ENCODE measurements around the gene KCTD20.
"Not testable (repeated sequence)": the region's sequence is repeated elsewhere in the genome, so short reads cannot be mapped to it uniquely, and the experiment has no call there.

The KCTD20 gene

DNA sequence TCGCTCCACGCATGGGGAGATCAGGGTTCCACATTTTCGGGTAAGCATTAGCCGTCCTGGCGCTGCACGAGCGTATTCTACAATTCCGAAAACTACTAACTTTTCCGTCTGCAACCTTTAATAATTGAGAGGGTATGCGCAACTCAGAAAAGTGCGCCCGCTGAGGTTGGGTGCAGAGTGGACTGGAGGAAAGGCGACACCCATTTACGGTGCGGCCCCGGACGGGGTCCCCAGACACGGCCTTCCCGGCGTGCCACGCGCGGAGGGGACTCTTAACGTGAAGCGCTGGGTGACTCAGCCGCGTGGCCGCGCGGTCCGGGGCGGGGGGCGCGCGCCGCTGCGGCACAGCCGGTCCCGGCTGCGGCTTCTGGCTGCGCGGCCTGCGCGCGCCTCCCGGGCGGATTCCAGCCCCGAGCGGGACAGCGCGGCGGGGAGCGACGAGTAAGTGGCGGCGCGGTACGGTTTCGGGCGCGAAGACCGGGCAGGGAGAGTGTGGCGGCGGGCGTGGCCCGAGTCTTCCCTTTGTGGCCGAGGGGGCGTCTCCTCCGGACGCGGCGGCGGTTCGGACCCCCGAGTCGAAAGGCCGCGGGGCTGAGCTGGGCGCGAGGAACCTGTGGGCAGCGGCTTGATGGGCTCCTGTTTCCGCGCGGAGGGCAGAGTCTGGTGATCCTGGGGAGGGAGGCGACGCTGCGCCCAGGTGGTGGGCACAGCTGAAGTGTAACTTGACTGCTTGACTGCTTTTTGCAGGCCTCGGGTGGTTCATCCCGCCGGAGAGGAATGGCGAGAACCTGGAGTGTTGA is at the start of gene KCTD20, which contains the start of gene PXT1:
Gene KCTD20, plus strand, starts transcription at position 330 of the 800 bp plus-strand sequence. CDS start 27,098 bp downstream, outside the sequence.
Gene PXT1, minus strand, starts transcription at position 184 of the 800 bp plus-strand sequence. CDS start 16,772 bp downstream, outside the sequence.
- Histone ChIP-seq H3K27ac (ENCODE audit: low read length) (peak within 1 kb of the TSS; percentile 57), H3K4me3 (ENCODE audit: low read length) (peak within 1 kb of the TSS; percentile 97), H3K27me3 (ENCODE audit: control insufficient read depth, insufficient read depth, low read length) (peaks cover 3% of the 10 kb centered on the region), H3K9ac (ENCODE audit: low read length) (peak within 1 kb of the TSS; percentile 92), H3K36me3 (ENCODE audit: control insufficient read depth, low read depth, low read length) (no peaks in the 10 kb centered on the region), H3K4me1 (ENCODE audit: control insufficient read depth, low read depth, low read length) (peaks cover 27% of the 10 kb centered on the region), H3K9me3 (ENCODE audit: control insufficient read depth, low read depth, low read length) (no peaks in the 10 kb centered on the region)

DNA sequence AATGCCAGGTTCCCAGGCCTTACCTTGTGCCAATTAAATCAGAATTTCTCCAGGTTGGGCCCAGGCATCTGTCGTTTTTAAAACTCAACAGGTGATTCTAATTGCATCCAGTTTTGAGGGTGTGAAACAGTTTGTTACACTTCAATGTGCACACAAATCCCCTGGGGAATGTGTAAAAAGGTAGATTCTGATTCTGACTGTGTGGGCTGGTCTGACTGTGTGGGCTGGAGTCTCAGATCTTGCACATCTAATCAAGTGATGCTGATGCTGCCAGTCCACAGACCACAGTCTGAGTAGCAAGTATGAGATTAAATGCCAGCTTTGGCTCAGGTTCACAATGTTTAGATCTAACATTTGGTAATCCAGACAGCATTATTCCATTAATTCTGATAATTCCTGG is 42.8 kb upstream of the KCTD20 start:
- Histone ChIP-seq H3K27me3 (ENCODE audit: control insufficient read depth, insufficient read depth, low read length) (no peaks in the 10 kb centered on the region), H3K36me3 (ENCODE audit: control insufficient read depth, low read depth, low read length) (no peaks in the 10 kb centered on the region), H3K27ac (ENCODE audit: low read length) (no peak overlapping the region), H3K4me3 (ENCODE audit: low read length) (no peak overlapping the region), H3K9me3 (ENCODE audit: control insufficient read depth, low read depth, low read length) (no peaks in the 10 kb centered on the region), H3K9ac (ENCODE audit: low read length) (no peak overlapping the region), H3K4me1 (ENCODE audit: control insufficient read depth, low read depth, low read length) (no peaks in the 10 kb centered on the region)

DNA sequence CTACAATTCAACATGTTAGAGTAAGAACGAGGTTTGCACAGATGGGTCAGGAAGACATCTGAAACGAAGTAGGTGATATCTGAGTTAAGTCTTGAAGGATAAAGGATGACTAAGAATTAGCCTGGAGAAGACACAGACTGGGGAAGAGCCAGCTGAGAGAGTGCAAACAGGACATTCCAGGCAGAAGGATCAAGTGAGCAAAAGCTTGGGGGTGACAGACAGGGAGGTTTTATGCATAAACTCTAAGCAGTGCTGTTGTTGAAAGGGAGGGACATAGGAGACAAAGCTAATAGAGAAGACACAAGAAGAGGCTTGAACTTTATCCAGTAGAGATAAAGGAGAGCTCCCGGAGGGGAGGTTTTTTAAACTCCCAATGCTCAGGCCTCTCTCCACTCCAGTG is 40.3 kb upstream of the KCTD20 start:
- Histone ChIP-seq H3K27ac (ENCODE audit: low read length) (no peak overlapping the region), H3K4me1 (ENCODE audit: control insufficient read depth, low read depth, low read length) (no peaks in the 10 kb centered on the region), H3K36me3 (ENCODE audit: control insufficient read depth, low read depth, low read length) (no peaks in the 10 kb centered on the region), H3K27me3 (ENCODE audit: control insufficient read depth, insufficient read depth, low read length) (no peaks in the 10 kb centered on the region), H3K4me3 (ENCODE audit: low read length) (no peak overlapping the region), H3K9me3 (ENCODE audit: control insufficient read depth, low read depth, low read length) (no peaks in the 10 kb centered on the region), H3K9ac (ENCODE audit: low read length) (no peak overlapping the region)

DNA sequence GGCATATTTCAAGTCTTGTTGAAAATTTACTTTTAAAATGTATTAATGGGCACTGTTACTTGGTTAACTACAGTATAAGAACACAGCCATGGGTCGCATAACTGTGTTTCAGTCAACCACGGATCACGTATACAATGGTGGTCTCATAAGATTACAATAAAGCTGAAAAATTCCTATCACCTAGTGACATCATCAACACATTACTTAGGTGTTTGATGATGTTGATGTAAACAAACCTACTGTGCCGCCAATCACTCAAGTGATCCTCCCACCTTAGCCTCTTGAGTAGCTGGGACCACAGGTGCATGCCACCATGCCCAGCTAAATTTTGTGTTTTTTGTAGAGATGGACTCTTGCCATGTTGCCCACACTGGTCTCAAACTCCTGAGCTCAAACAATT is 38.6 kb upstream of the KCTD20 start:
- no peaks in the 10 kb centered on the region for H3K27me3 ChIP-seq (ENCODE audit: control insufficient read depth, insufficient read depth, low read length)
- no peaks in the 10 kb centered on the region for H3K4me1 ChIP-seq (ENCODE audit: control insufficient read depth, low read depth, low read length)
- no peak overlapping the region for H3K4me3 ChIP-seq (ENCODE audit: low read length)
- no peak overlapping the region for H3K9ac ChIP-seq (ENCODE audit: low read length)
- no peak overlapping the region for H3K27ac ChIP-seq (ENCODE audit: low read length)
- no peaks in the 10 kb centered on the region for H3K9me3 ChIP-seq (ENCODE audit: control insufficient read depth, low read depth, low read length)
- H3K36me3 ChIP-seq (ENCODE audit: control insufficient read depth, low read depth, low read length): no peaks in the 10 kb centered on the region

DNA sequence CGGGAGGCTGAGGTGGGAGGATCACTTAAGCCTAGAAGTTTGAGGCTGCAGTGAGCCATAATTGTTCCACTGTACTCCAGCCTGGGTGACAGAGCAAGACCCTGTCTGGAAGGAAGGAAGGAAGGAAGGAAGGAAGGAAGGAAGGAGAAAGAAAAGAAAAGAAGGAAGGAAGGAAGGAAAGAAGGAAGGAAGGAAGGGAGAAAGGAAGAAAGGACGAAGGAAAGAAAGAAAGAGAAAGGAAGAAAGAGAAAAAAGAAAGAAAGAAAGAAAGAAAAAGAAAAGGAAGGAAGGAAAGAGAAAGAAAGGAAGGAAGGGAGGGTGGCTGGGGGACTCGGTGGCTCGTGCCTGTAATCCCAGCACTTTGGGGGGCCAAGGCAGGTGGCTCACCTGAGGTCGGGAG is 33.1 kb upstream of the KCTD20 start:
- H3K27me3 ChIP-seq (ENCODE audit: control insufficient read depth, insufficient read depth, low read length); H3K9me3 ChIP-seq (ENCODE audit: control insufficient read depth, low read depth, low read length); H3K27ac ChIP-seq (ENCODE audit: low read length); H3K36me3 ChIP-seq (ENCODE audit: control insufficient read depth, low read depth, low read length); H3K4me1 ChIP-seq (ENCODE audit: control insufficient read depth, low read depth, low read length); H3K9ac ChIP-seq (ENCODE audit: low read length); H3K4me3 ChIP-seq (ENCODE audit: low read length): not testable (repeated sequence)

DNA sequence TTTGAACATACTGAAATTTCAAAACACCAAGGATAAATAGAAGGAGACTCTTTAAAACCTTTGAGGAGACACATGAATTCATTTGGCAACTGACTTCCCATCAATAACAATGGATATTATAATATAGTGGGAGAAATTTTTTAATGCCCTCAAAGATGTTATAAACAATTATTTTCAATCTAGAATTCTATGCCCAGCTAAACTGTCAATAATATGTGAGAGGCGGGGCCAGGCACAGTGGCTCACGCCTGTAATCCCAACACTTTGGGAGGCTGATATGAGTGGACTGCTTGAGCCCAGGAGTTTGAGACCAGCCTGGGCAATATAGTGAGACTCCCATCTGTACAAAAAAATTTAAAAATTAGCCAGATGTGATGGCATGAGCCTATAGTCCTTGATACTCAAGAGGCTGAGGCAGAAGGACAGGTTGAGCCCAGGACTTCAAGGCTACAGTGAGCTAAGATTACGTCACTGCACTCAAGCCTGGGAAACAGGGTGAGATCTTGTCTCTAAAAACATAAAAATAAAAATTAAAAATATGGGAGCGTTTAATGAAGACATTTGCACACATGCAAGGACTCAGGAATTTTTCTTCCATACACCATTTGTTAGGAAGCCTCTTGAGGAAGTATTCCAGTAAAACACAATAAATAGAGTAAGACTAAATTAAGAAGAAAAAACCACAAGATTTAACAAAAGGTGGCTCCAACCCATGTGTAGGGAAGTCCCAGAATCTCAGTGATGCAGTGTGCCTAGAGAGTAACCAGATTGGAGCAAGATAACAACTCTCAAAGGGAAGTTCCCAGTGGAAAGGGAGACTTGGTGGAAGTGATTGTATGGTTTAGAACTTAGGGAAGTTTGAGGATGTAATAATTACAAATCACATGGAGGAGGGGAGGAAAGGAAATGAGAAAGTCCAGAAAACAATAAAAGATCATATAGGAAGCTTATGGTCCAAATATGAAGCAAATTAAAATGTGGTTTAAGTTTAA is 29.0 kb upstream of the KCTD20 start:
- H3K9ac ChIP-seq (ENCODE audit: low read length): no peak overlapping the region
- H3K4me1 ChIP-seq (ENCODE audit: control insufficient read depth, low read depth, low read length): no peaks in the 10 kb centered on the region
- no peak overlapping the region for H3K4me3 ChIP-seq (ENCODE audit: low read length)
- no peaks in the 10 kb centered on the region for H3K27me3 ChIP-seq (ENCODE audit: control insufficient read depth, insufficient read depth, low read length)
- H3K9me3 ChIP-seq (ENCODE audit: control insufficient read depth, low read depth, low read length): no peaks in the 10 kb centered on the region
- H3K27ac ChIP-seq (ENCODE audit: low read length): no peak overlapping the region
- no peaks in the 10 kb centered on the region for H3K36me3 ChIP-seq (ENCODE audit: control insufficient read depth, low read depth, low read length)

DNA sequence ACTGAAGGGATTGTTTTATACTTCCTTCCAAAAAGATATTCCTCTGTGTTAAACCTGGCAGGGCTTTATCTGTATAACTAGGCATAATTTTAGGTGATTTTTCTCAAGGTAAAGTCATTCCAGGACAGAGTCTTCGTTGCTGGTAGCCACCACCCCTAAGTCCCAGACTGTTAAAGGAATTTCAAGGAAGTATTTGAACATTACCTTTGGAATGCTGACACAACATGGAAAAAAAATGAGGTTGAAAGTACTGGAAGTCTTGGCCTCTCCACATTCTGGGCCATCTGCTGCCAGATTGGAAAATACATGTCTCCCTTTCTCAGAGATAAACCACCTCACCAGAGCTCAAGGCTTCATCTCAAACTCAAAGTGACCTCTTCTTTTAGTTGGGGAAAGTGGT is 28.3 kb upstream of the KCTD20 start:
- no peaks in the 10 kb centered on the region for H3K27me3 ChIP-seq (ENCODE audit: control insufficient read depth, insufficient read depth, low read length)
- no peaks in the 10 kb centered on the region for H3K9me3 ChIP-seq (ENCODE audit: control insufficient read depth, low read depth, low read length)
- no peak overlapping the region for H3K4me3 ChIP-seq (ENCODE audit: low read length)
- H3K9ac ChIP-seq (ENCODE audit: low read length): no peak overlapping the region
- H3K36me3 ChIP-seq (ENCODE audit: control insufficient read depth, low read depth, low read length): no peaks in the 10 kb centered on the region
- H3K27ac ChIP-seq (ENCODE audit: low read length): no peak overlapping the region
- no peaks in the 10 kb centered on the region for H3K4me1 ChIP-seq (ENCODE audit: control insufficient read depth, low read depth, low read length)

DNA sequence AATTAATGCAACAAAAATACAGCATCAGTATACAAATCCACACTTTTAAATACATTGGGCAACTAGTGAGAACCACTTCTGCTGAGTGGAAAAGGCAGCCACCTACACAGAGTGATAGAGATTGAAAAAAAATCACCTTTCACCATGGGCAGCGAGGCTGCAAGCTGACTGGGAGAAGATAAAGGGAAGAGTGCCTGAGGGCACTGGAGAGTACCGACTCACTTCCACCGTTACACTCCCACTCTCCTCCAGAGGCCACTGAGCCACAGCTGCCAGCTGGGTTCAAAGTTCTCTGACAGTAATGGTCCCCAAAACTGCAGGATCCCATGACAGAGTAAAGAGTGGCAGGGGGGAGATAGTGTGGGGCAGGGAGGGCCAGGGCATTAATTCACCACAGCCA is 24.2 kb upstream of the KCTD20 start:
- H3K9ac ChIP-seq (ENCODE audit: low read length): no peak overlapping the region
- no peaks in the 10 kb centered on the region for H3K27me3 ChIP-seq (ENCODE audit: control insufficient read depth, insufficient read depth, low read length)
- no peaks in the 10 kb centered on the region for H3K36me3 ChIP-seq (ENCODE audit: control insufficient read depth, low read depth, low read length)
- H3K4me3 ChIP-seq (ENCODE audit: low read length): no peak overlapping the region
- no peaks in the 10 kb centered on the region for H3K9me3 ChIP-seq (ENCODE audit: control insufficient read depth, low read depth, low read length)
- no peak overlapping the region for H3K27ac ChIP-seq (ENCODE audit: low read length)
- H3K4me1 ChIP-seq (ENCODE audit: control insufficient read depth, low read depth, low read length): peaks cover 4% of the 10 kb centered on the region

DNA sequence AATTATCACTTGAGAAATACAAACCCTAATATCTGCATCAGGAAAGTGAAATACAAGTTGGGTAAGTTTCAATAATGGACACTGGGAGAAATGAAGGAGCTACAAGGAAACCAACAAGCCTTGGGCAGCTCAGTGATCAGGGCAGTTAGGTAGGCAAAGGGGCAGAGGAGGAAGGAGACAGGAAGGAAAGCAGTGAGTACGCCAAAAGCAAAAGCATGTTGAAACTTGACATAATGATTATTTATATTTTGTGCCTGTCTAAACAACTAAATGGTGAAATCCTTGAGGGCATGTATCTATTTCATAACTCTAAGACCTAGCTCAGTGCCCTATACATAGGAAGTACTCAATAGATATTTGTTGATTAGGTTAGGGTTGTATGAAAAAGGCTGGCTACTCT is 23.5 kb upstream of the KCTD20 start:
- H3K36me3 ChIP-seq (ENCODE audit: control insufficient read depth, low read depth, low read length): no peaks in the 10 kb centered on the region
- H3K4me3 ChIP-seq (ENCODE audit: low read length): no peak overlapping the region
- H3K4me1 ChIP-seq (ENCODE audit: control insufficient read depth, low read depth, low read length): peaks cover 4% of the 10 kb centered on the region
- H3K27me3 ChIP-seq (ENCODE audit: control insufficient read depth, insufficient read depth, low read length): no peaks in the 10 kb centered on the region
- H3K9ac ChIP-seq (ENCODE audit: low read length): no peak overlapping the region
- no peak overlapping the region for H3K27ac ChIP-seq (ENCODE audit: low read length)
- no peaks in the 10 kb centered on the region for H3K9me3 ChIP-seq (ENCODE audit: control insufficient read depth, low read depth, low read length)

DNA sequence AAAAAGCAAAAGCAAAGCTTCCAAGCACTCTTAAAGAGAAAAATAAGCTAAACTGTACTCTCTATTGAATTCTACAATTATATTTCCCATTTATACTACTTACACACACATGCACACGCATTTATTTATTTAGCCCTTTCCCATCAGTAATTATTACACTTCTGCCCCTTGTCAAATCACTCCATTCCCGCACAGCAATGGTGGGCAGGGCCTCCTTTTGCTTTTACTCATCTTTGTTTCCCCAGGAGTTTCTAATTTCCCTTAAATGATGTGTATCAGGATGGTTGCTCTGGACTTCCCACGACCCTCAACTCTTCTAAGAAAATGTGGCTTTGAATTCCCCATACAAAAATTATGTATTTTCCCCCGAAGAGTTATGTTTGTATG is 20.1 kb upstream of the KCTD20 start:
- Histone ChIP-seq H3K27me3 (ENCODE audit: control insufficient read depth, insufficient read depth, low read length) (no peaks in the 10 kb centered on the region), H3K4me1 (ENCODE audit: control insufficient read depth, low read depth, low read length) (peaks cover 4% of the 10 kb centered on the region), H3K9ac (ENCODE audit: low read length) (peak overlapping the region; percentile 58), H3K9me3 (ENCODE audit: control insufficient read depth, low read depth, low read length) (no peaks in the 10 kb centered on the region), H3K27ac (ENCODE audit: low read length) (no peak overlapping the region), H3K4me3 (ENCODE audit: low read length) (peak overlapping the region; percentile 59), H3K36me3 (ENCODE audit: control insufficient read depth, low read depth, low read length) (no peaks in the 10 kb centered on the region)

DNA sequence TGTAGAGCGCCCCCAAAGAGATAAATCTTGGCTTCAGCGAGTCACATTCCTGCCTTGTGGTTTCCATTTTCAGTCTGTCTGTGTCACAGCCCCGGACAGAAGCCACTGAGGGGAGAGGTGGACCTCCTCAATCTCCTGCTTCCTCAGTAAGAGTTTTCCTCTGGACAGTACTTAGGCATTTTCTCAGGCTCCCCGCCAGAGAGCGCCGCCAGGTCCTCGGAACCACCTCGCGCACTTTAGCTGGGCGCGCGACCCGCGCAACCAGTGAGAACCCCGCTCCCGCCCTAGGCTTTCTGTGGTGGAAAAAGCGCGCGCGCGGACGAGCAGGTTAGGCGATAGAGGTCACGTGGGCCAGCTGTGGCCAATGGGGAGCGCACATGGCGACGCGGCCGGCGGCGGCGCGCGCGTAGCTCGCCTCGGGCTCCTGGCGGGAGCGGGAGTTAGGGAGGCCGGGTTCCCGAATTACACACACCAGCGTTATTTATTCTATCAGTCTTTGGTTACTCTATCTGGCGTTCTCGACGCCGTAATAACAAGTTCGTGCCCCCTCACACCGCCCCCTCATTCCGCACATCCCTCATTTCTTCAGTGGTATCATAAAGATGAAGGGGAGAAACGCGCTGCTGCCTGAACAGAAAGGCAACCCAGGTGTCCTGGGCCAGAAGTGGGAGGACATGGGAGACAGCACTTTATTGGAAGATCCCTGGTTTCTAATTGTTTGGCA is 19.5 kb upstream of the KCTD20 start:
- H3K4me3 ChIP-seq (ENCODE audit: low read length): peak overlapping the region; percentile 59
- H3K27ac ChIP-seq (ENCODE audit: low read length): no peak overlapping the region
- no peaks in the 10 kb centered on the region for H3K9me3 ChIP-seq (ENCODE audit: control insufficient read depth, low read depth, low read length)
- H3K4me1 ChIP-seq (ENCODE audit: control insufficient read depth, low read depth, low read length): peaks cover 4% of the 10 kb centered on the region
- H3K36me3 ChIP-seq (ENCODE audit: control insufficient read depth, low read depth, low read length): no peaks in the 10 kb centered on the region
- H3K9ac ChIP-seq (ENCODE audit: low read length): peak overlapping the region; percentile 58
- H3K27me3 ChIP-seq (ENCODE audit: control insufficient read depth, insufficient read depth, low read length): no peaks in the 10 kb centered on the region
